Hematopoietic multipotent progenitor cell treated with erythropoietin and hydrocortisone succinate and interleukin-3 and kit ligand, for 6 days (in vitro differentiated cells): Measurements from ENCODE around the gene INPP5K.

Source experiments
- DNase-seq: peaks from one replicate; pipeline ENCODE4 v3.0.0-alpha.2; 2015

INPP5K gene

DNA sequence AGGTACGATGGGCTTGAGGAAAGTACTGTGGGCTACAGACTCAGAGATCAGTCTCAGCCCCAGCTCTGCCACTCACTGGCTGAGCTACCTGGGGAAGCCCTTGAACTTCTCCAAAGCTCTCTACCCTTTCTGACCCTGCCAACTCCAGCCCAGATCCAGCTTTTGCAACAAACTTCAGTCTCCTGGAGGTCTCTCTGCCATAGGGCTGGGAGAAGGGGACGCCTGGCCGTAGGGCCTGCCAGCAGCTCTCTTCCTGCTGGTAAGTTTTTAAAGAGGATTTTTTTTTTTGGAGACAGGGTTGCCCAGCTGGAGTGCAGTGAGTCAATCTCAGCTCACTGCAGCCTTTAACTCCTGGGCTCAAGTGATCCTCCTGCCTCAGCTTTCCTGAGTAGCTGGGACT is 11.5 kb downstream of the INPP5K start:
- DNase-seq = no peak

DNA sequence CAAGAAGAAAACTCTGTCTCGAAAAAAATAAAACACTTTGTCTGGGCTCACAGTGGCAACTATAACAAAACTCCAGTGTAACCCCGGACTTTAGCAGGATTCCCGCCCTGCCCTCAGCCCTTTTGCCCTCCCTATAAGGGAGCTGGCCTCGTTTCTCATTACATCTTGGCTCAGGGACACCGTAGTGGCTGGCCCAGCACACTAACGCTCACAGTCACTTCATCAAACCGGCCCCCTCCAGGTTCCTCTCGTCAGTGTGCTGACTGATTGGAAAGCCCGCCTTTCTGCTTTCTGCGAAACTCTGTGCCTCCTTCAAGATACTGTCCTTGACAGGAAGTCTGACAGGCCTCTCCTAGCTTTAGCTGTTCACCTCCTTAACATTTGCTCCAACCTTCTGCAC is 12.7 kb downstream of the INPP5K start:
- no peak for DNase-seq

DNA sequence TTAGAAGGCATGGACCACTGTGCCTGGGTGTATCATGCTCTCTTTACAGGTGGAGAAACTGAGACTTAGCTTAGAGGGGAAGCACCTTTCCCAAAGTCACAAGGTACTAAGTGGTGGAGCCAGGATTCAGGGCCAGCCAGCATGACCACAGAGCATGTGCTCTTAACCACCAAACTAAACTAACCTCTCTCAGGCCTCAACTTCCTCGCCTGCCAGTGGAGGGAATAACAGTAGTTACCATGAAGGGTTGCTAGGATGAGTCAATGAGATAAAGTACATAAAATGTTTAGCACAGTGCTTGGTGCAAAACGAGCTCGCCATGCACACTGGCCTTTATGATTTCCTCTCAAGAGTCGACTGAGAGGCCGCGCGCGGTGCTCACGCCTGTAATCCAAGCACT is 17.5 kb downstream of the INPP5K start:
- peak; percentile 32 for DNase-seq

DNA sequence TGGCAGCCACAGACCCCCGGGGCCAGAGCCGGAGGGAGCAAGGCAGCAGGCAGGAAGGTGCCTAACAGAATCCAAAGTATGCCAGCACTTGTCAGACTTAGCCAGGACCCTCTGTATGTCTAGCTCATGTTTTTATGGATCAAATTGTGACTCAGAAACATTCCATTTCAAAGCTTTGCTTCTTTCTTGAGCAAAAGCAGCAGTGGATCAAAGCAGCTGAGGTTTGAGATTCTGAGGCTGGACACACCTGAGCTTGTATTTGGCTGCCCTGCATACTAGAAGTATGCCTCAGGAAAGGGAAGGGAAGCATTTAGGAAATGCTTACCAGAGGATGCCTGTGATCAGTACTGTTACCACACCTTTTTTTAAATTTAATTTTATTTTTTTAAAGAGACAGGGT is 18.2 kb downstream of the INPP5K start:
- DNase-seq = no peak

DNA sequence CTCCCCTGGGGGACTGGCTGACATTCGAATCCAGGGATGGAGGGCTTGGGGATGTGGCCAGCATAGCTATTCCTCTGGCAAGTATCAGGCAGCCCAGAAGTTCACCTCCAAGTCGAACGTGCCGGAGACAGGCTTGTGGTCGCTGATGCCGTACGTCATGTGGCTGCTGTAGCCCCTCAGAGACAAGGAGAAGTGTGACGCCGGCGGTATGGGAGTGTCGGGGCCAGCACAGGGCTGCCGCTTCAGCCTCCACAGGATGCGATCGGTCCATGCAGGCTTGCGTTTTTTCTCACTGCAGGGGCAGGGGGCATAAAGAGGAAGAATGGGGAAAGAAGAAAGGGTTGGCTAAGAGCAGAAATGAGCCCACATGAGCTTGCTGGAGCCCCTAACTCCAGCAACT is 18.6 kb downstream of the INPP5K start:
- DNase-seq = no peak

DNA sequence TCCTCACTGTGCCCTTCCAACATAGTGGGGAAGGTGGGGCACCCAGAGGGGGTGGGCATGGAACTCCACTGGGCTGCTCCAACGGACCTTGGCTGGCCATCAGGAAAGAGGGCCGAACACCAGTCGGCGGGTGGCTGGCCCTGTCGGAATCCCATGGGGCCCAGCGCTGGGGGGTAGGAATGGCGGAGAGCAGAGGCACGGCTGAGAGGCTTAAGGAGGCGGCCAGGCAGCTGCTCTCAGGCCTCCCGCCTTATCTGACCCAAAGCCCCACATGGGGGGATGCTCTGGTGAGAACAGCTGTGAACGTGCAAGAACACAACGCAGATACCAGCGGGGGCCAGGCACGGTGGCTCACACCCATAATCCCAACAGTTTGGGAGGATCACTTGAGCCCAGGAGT is 19.5 kb downstream of the INPP5K start:
- no peak for DNase-seq

DNA sequence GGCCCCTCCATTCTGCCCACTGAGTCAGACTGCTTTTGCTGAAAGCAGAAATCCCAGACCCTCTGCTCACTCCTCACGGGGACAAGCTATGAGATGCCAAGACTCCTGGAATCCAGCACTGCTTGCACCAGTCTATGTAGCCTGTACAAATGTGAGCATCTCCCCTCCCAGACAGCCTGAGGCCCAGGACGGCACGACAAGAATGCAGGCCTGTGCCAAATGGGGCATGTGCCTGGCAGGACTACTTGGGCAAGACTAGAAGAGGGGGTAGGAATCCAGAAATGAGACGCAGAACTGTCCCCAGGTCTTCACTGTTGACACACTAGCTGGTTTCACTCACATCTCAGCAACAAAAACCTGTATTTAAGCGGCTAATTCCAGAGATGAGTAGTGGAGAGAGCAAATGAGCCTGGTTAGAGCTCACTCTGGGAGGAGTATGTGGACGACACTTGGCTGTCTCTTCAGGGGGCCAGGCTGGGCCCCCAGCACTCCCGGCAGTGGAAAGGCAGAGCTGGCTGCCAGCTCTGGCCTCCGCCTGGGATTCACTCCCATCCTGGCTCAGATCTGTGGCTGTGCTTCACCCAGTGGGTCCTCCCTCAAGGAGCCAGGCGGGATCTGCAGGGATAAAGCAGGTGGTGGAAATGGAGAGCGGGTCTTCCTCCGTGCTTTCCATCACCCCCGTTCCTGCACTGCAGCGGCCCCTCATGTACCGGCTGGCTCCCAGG is 21.0 kb downstream of the INPP5K start:
- DNase-seq = no peak

GRCh38 chr17:1494736-1495253 is 21.6 kb downstream of the INPP5K start:
- no peak for DNase-seq

GRCh38 chr17:1494203-1494602 is 22.2 kb downstream of the INPP5K start:
- no peak for DNase-seq

- no peak for DNase-seq
Observed at GRCh38 chr17:1493291-1493980, 23.0 kb downstream of the INPP5K start.

GRCh38 chr17:1492249-1493206 is 23.9 kb downstream of the INPP5K start, which contains the start of gene MYO1C:
TSS of gene MYO1C (minus strand) at chr17:1492686. CDS start at chr17:1492487, 199 bp downstream.
- DNase-seq = no peak

- peak; percentile 64 for DNase-seq
Observed at GRCh38 chr17:1491443-1492248, 24.8 kb downstream of the INPP5K start.

DNA sequence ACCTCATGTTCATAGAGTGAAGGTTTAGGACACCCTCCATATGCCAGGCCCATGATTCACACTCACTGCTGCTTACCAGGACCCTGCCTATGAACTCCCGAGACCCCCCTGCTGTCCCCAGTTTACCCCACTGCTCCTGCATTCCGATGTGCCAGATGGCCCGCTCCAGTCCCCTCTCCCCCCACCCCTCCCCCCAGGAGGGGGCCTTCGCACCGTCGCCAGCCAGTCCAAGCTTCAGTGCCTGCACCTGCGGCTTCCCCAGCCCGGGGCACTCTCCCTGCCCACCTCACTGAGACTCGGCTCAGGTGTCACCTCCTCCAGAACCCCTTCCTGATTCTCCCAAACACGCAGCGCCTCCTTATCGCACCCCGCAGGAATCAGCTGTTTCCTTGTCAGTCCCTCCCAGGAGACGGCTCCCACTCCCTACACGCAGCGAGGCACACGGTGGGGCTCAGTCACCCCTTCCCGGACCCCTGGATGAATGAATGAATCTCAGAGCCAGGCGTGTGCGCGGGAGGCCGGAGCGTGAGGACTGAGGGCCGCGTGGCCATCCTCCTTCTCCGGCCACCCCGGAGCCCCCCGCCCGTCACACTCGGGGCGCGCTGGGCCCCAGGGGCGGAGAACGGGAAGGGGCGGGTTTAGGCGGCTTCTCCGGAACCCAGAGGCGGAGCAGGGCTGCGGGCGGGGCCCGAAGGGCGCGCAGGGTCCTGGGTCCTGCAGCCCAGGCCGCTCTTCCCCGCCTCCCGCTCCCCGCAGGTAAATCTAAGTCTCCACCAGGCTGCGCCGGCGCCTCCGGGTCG is 25.6 kb downstream of the INPP5K start:
- peak; percentile 80 for DNase-seq

- no peak for DNase-seq
Observed at GRCh38 chr17:1488826-1489270, 27.6 kb downstream of the INPP5K start.

GRCh38 chr17:1487939-1488825 is 28.2 kb downstream of the INPP5K start:
- DNase-seq = peak; percentile 78

DNA sequence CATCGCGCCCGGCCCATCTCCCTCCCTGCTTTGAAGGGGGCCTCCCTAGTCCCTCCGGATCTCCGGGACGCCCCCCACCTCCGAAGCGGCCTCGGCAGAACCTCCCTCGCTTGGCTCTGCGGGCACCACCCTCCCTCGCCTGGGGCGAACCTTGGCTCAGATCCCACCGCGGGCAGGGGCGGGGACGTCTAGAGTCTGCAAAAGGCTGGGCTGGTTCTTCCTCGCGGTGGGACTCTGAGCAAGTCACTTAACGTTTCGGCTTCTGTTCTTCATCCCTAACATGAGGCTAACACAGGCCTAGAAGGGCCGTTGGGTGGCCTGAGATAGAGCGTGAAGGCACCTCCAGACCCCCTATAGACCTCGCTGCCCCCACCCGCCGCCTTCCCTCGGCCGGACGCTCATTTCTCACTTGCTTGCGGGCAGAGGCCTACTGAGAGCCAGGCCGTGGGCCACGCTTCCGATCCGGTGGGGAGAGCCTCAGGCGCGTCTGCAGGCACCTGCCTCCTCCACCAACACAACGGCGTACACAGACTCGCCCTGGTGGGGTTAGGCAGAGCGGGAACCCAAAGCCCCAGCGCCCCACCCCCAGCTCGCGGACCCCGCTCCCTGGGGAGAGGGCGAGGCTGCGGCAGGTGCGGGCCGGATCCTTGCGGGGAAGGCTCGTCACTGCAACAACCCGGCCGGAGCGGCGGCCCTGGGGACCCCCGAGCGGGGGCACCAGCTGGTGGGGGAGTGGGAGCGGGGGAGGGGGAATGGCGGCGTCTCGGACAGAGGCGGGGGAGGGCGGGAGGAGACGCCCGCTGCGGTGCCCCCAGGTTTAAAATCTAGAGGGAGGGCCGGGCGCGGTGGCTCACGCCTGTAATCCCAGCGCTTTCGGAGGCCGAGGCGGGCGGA is 29.4 kb downstream of the INPP5K start:
- peak; percentile 95 for DNase-seq

DNA sequence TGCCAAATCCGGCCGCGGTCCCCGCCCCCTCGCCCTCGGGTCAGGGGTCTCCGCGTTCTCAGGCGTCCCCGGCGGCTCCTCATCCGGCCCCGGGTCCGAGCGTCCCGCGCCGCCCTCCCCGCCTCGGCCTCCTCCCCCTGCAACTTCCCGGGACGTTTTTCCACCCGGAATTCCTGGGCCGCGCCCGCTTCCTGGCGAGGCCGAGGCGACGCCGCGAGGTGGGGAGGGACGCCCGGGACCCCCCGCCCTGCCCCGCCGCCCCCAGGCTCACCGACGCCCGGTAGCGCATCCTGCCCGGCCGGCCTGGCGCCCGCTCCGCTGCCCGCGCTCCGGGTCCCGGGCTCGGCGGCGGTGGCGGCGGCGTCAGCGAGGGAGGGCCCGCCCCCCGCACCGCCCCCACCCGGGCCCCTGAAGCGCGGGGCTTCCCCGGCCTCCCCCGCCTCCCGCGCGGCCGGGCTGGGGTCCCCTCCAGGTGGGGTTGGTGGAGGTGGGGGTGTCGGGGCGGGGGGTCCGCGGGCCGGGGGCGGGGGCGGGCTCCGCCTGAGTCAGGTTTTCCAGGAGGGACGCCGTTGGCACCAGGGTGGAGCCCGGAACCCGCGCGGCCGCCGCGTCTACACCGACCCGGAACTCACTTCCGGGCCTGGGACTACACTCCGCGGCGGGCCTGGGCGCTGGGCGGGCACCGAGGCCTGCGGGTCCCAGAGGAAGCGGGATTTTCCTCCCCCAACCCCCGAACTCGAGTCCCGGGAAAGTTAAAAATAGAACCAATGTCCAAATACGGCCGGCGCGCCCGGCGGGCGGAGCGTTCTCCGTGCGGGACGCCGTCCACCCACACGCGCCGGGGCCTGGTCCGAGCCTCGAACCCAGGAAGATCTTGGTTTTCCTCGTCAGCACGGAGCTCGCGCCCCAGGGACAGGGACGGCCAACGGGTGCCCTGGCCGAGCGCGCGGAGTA is 30.7 kb downstream of the INPP5K start:
- DNase-seq = peak; percentile 59
